22Rv1 (cell line): ENCODE measurements around the gene IRF6.

Experiments used
- CTCF ChIP-seq: fragments of 450-650 bp; IDR thresholded peaks from 2 replicates; pipeline ENCODE4 v1.5.1; 2017; ENCODE audit warnings: mild to moderate bottlenecking
- ZFX ChIP-seq: fragments of 450-650 bp; IDR thresholded peaks from 2 replicates; pipeline ENCODE4 v1.6.1; 2017; ENCODE audit warnings: antibody characterized with exemption, borderline replicate concordance

GRCh38 chr1:209827384-209828262 lies 21.7 kb upstream of the IRF6 start, which contains the start of gene UTP25:
- TF ChIP-seq CTCF (peak; percentile 91), ZFX (no peak)
